ENCODE results near the gene KRT33A.

DNA sequence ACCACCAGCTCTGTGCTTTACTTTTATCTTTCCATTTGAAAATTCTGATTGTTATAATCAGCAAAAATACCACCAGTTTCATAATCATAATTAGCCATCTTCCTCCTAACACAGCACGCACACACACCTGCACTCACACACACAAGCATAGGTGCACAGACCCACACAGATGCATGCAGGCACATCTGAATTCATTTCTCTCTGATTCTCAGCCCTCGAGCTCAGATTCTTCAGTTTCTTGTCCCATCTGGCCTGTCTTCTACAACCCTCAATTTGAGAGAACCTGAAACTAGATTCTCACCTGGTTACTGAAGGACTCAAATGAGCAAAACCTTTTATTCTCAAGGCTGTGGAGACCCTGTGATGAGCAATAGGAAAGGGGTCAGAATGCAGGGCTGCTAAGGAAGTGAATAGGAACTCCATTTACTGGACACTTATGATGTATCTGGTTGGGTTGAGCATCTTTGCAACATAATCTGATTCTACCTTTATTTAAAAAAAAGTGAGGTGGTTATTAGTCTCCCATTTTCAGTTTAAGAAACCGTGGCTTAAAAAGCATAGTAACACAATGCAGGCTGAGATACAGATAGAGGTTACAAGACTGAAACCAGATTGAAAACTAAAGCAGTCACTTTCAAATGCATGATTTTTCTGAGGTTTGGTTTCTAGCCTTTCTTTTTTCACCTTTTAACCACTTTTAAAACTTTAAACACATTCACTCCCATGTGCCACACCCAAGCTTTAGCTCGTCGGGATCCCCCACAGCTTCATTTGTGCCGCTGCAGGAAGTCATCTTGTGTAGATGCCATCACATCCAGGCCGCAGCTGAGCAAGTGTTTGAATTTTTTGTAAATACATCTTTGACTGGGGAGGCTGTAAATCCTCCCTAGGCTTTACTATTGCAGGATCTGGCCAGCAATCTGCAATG is 9.4 kb downstream of the KRT33A start:
- TF ChIP-seq POLR2A (IDR thresholded peaks at IDR 0.05) = no peak
- TF ChIP-seq, protein P1, sequence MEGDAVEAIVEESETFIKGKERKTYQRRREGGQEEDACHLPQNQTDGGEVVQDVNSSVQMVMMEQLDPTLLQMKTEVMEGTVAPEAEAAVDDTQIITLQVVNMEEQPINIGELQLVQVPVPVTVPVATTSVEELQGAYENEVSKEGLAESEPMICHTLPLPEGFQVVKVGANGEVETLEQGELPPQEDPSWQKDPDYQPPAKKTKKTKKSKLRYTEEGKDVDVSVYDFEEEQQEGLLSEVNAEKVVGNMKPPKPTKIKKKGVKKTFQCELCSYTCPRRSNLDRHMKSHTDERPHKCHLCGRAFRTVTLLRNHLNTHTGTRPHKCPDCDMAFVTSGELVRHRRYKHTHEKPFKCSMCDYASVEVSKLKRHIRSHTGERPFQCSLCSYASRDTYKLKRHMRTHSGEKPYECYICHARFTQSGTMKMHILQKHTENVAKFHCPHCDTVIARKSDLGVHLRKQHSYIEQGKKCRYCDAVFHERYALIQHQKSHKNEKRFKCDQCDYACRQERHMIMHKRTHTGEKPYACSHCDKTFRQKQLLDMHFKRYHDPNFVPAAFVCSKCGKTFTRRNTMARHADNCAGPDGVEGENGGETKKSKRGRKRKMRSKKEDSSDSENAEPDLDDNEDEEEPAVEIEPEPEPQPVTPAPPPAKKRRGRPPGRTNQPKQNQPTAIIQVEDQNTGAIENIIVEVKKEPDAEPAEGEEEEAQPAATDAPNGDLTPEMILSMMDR (IDR thresholded peaks at IDR 0.05 in 8 of 11, conservative IDR thresholded peaks at IDR 0.05 in 3 of 11) = no peak
